ENCODE data around the gene SURF4. TPM values are rescaled to one million over a fixed set of nuclear protein-coding genes. Genes with fewer than 3 reads are reported as not detected.
"Not testable (repeated sequence)": the region's sequence is repeated elsewhere in the genome, so short reads cannot be mapped to it uniquely, and the experiment has no call there.

Gene SURF4
- total RNA-seq, 1 donor, result 82.2 TPM

DNA sequence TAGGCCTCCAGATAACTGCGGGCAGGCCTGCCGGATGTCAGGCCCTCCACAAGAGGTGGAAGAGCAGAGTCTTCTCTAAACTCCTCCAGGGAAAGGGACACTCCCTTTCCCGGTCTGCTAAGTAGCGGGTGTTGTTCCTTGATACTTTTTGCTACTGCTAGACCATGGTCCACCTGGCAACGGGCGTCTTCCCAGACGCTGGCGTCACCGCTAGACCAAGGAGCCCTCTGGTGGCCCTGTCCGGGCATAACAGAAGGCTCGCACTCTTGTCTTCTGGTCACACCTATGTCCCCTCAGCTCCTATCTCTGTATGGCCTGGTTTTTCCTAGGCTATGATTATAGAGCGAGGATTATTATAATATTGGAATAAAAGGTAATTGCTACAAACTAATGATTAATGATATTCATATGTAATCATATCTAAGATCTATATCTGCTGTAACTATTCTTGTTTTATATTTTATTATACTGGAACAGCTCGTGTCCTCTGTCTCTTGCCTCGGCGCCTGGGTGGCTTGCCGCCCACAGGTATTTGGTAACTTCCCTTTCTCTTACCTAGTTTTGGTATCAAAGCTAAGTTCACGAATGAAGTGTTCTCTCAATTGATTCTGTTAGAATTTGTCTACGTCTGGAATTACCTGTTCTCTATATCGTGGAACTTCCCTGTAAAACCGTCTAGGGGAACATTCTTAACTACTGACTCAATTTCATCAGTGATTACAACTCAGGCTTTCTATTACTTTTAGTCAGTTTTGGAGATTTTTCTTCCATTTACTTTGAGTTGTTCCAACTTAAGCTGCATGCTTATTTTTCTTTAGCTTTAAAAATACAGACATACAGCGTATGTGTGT is 46.3 kb downstream of the SURF4 start:
- H3K4me1 ChIP-seq (ENCODE audit: insufficient read depth, low read length); H3K9me3 ChIP-seq (ENCODE audit: low read depth, low read length); H3K27me3 ChIP-seq (ENCODE audit: insufficient read depth, low read length); H3K4me3 ChIP-seq (ENCODE audit: low read length): not testable (repeated sequence)

GRCh38 chr9:133327834-133328484 is 47.9 kb downstream of the SURF4 start:
- Histone ChIP-seq H3K4me1 (ENCODE audit: insufficient read depth, low read length) (no peaks in the 10 kb centered on the region), H3K4me3 (ENCODE audit: low read length) (no peak overlapping the region), H3K27me3 (ENCODE audit: insufficient read depth, low read length) (no peaks in the 10 kb centered on the region), H3K9me3 (ENCODE audit: low read depth, low read length) (no peaks in the 10 kb centered on the region)

- not testable (repeated sequence) for H3K9me3 ChIP-seq (ENCODE audit: low read depth, low read length); H3K27me3 ChIP-seq (ENCODE audit: insufficient read depth, low read length); H3K4me1 ChIP-seq (ENCODE audit: insufficient read depth, low read length); H3K4me3 ChIP-seq (ENCODE audit: low read length)
These were observed 48.8 kb downstream of the SURF4 start for GRCh38 chr9:133327021-133327420.

DNA sequence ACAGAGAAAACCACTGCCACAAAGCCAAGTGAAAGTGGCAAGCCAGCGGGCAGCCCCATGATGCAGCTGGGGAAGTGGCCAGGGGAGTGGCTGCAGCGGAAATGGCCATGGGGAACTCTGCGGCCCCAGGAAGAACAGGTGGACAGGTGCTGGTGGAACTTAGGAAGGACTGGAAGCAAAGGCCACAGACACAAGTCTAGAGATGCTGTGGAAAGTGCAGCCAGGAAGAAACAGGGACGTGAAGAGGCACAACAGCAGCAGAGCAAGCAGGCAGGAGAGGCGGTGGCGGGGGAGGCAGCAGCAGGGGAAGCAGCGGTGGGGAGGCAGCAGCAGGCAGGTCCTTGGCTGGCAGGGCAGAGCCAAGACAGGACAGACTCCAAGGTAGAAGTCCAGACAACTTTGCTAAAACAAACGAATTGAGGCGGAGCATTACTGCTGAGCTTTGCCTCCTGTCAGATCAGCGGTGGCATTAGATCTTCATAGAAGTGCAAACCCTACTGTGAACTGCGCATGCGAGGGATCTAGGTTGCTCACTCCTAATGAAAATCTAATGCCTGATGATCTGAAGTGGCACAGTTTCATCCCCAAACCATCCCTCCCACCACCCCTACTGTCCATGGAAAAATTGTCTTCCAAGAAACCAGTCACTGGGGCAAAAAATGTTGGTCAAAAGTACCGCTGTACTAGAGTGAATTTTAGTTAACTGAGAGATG is 51.7 kb downstream of the SURF4 start:
- no peaks in the 10 kb centered on the region for H3K4me1 ChIP-seq (ENCODE audit: insufficient read depth, low read length)
- H3K9me3 ChIP-seq (ENCODE audit: low read depth, low read length), result no peaks in the 10 kb centered on the region
- no peak overlapping the region for H3K4me3 ChIP-seq (ENCODE audit: low read length)
- H3K27me3 ChIP-seq (ENCODE audit: insufficient read depth, low read length), result no peaks in the 10 kb centered on the region

DNA sequence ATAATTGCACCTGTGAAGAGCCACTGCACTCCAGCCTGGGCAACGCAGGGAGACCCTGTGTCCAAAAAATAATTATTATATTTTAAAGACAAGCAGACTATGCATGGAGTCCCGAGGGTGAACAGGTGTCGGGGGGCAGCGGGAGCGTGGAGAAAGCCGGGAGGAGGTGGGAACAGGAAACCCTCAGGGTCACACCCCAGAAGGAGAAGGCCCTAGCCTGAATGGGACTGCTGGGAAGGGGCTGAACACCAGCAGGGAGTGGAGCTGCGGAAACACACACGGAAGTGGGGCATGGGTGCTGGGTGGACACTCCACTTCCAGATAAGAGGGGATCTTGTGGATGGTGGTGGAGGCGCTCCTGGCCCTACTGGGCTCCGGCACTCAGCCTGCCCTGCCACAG is 52.6 kb downstream of the SURF4 start:
- H3K4me3 ChIP-seq (ENCODE audit: low read length), result no peak overlapping the region
- H3K27me3 ChIP-seq (ENCODE audit: insufficient read depth, low read length), result no peaks in the 10 kb centered on the region
- no peaks in the 10 kb centered on the region for H3K9me3 ChIP-seq (ENCODE audit: low read depth, low read length)
- no peaks in the 10 kb centered on the region for H3K4me1 ChIP-seq (ENCODE audit: insufficient read depth, low read length)

DNA sequence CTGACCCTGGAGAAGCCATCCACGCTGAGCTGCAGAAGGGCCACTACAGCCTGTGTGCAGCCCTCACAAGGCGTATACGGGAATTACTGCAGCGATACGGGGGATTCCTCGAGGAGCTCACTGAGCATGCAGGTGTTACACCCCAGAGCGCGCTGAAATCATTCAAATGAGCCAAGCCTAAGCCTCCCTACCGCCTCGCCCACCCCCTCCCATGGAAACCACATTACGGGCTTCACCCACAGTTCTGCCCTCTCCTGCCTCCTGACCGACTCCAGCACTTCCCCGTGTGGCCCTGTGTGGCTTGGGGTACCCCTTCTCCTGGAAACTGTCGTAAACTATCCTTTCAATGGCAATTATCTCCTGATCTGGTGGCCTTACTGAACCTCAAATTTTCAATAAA is 53.2 kb downstream of the SURF4 start:
- Histone ChIP-seq H3K4me3 (ENCODE audit: low read length) (no peak overlapping the region), H3K9me3 (ENCODE audit: low read depth, low read length) (no peaks in the 10 kb centered on the region), H3K4me1 (ENCODE audit: insufficient read depth, low read length) (no peaks in the 10 kb centered on the region), H3K27me3 (ENCODE audit: insufficient read depth, low read length) (no peaks in the 10 kb centered on the region)

GRCh38 chr9:133321411-133321935 is 54.4 kb downstream of the SURF4 start:
- Histone ChIP-seq H3K4me3 (ENCODE audit: low read length) (no peak overlapping the region), H3K4me1 (ENCODE audit: insufficient read depth, low read length) (no peaks in the 10 kb centered on the region), H3K27me3 (ENCODE audit: insufficient read depth, low read length) (no peaks in the 10 kb centered on the region)

GRCh38 chr9:133320421-133320881 is 55.4 kb downstream of the SURF4 start:
- Histone ChIP-seq H3K9me3 (ENCODE audit: low read depth, low read length) (no peaks in the 10 kb centered on the region), H3K27me3 (ENCODE audit: insufficient read depth, low read length) (no peaks in the 10 kb centered on the region)

More at GRCh38 chr9:133321411-133321935, 54.4 kb downstream of the SURF4 start:
- H3K9me3 ChIP-seq (ENCODE audit: low read depth, low read length), result no peaks in the 10 kb centered on the region

GRCh38 chr9:133317551-133317950 is 58.3 kb downstream of the SURF4 start:
- not testable (repeated sequence) for H3K27me3 ChIP-seq (ENCODE audit: insufficient read depth, low read length); H3K4me1 ChIP-seq (ENCODE audit: insufficient read depth, low read length); H3K9me3 ChIP-seq (ENCODE audit: low read depth, low read length); H3K4me3 ChIP-seq (ENCODE audit: low read length)

More at GRCh38 chr9:133320421-133320881, 55.4 kb downstream of the SURF4 start:
- no peak overlapping the region for H3K4me3 ChIP-seq (ENCODE audit: low read length)
- H3K4me1 ChIP-seq (ENCODE audit: insufficient read depth, low read length), result no peaks in the 10 kb centered on the region

DNA sequence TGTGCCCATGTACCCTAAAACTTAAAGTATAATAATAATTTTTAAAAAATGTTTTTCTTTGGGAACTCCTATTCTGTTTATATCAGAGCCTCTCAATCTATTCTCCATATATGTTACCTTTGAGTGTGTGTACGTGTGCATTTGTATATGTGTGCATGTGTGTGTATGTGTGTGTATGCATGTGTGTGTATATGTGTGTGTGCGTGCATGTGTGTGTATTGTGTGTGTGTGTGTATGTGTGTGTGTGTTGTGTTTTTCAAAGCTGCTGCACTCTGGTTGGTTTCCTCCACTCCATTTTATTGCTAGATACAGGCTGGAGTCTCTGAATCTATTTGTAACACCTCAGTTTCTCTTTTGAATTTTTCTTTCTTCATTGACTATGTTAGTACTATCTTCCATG is 59.9 kb downstream of the SURF4 start:
- Histone ChIP-seq H3K4me1 (ENCODE audit: insufficient read depth, low read length) (no peaks in the 10 kb centered on the region), H3K27me3 (ENCODE audit: insufficient read depth, low read length) (no peaks in the 10 kb centered on the region)

More for the DNA sequence above, 59.9 kb downstream of the SURF4 start:
- Histone ChIP-seq H3K9me3 (ENCODE audit: low read depth, low read length) (no peaks in the 10 kb centered on the region), H3K4me3 (ENCODE audit: low read length) (no peak overlapping the region)

Other genes starting within 250 kb of the SURF4 start
- 5.6 TPM for gene GBGT1, start 212.1 kb downstream of the SURF4 start, total RNA-seq
- not detected for gene OBP2B, start 166.8 kb downstream of the SURF4 start, total RNA-seq
- 4.5 TPM for gene ABO, start 100.9 kb downstream of the SURF4 start, total RNA-seq
- gene SURF6, start 39.9 kb downstream of the SURF4 start, total RNA-seq, result 4.8 TPM
- gene MED22, start 27.9 kb downstream of the SURF4 start, total RNA-seq, result 11.4 TPM
- gene RPL7A, start 27.8 kb downstream of the SURF4 start, total RNA-seq, result 2,463 TPM
- gene SURF1, start 19.6 kb downstream of the SURF4 start, total RNA-seq, result 26.4 TPM
- 9.0 TPM for gene SURF2, start 19.5 kb downstream of the SURF4 start, total RNA-seq
- 0.10 TPM for gene STKLD1, start 306 bp upstream of the SURF4 start, total RNA-seq
- 9.0 TPM for gene REXO4, start 42.0 kb upstream of the SURF4 start, total RNA-seq
- 0.42 TPM for gene ADAMTS13, start 46.3 kb upstream of the SURF4 start, total RNA-seq
- gene CACFD1, start 83.9 kb upstream of the SURF4 start, total RNA-seq, result 2.3 TPM
- 23.3 TPM for gene SLC2A6, start 103.0 kb upstream of the SURF4 start, total RNA-seq
- not detected for gene MYMK, start 148.9 kb upstream of the SURF4 start, total RNA-seq
- gene ADAMTSL2, start 158.6 kb upstream of the SURF4 start, total RNA-seq, result 0.10 TPM
- gene FAM163B, start 233.3 kb upstream of the SURF4 start, total RNA-seq, result not detected

Data from mononuclear cell (primary cell).